Measurements from ENCODE around the gene ZBTB32. TPM values are rescaled to one million over a fixed set of nuclear protein-coding genes. Genes with fewer than 3 reads are reported as not detected.

Gene ZBTB32
- polyA plus RNA-seq, 2 of the 4 experiments (the other 2 are of a cell fraction): not detected

- ATAC-seq: no peak
- Histone ChIP-seq H3K4me2 (no peak overlapping the region), H3K27ac (no peak overlapping the region), H3K9me3 (no peaks in the 10 kb centered on the region), H3K4me1 (peaks cover 14% of the 10 kb centered on the region), H3K4me3 (no peak overlapping the region)
- ChIA-PET CTCF (interaction anchor here (0.6 to 3.4 kb wide), 11 partner anchors 7 to 193 kb away, joined by 3 to 32 read pairs (median 8); partner anchors contain the start of genes KMT2B, PSENEN and U2AF1L4), POLR2A (interaction anchor here (0.5 to 1.2 kb wide), 2 partner anchors 10 to 108 kb away, joined by 3 read pairs; partner anchors contain the start of gene LIN37)
- 96% methylated on average over 37 of the region's 37 CpGs for WGBS (ENCODE audit: missing lambda C conversion rate)
- no peak for TF ChIP-seq MAX (IDR thresholded peaks at IDR 0.05)
- no peak for TF ChIP-seq HOXB13 (CRISPR knock-in tag; IDR thresholded peaks at IDR 0.05; ENCODE audit: low read depth)
- TF ChIP-seq TFCP2L1 (CRISPR knock-in tag; IDR thresholded peaks at IDR 0.05): no peak
- no peak for TF ChIP-seq NR3C1 (IDR thresholded peaks at IDR 0.05)
- no peak for TF ChIP-seq PHF8 (IDR thresholded peaks at IDR 0.05; ENCODE audit: borderline replicate concordance, low read depth)
- no peak for DNase-seq (ENCODE audit: low read depth in 1 of 2, low spot score in 1 of 2)
- no peak for FAIRE-seq
These were observed 33.9 kb downstream of the ZBTB32 start for GRCh38 chr19:35738021-35738886.

- Histone ChIP-seq H3K9me3 (no peaks in the 10 kb centered on the region), H3K4me2 (no peak overlapping the region), H3K4me1 (peaks cover 14% of the 10 kb centered on the region), H3K4me3 (no peak overlapping the region), H3K27ac (no peak overlapping the region)
- DNase-seq (ENCODE audit: low read depth in 1 of 2, low spot score in 1 of 2) (no peak), ATAC-seq (no peak), FAIRE-seq (no peak)
- TF ChIP-seq HOXB5 (CRISPR knock-in tag; IDR thresholded peaks at IDR 0.05): no peak
- TF ChIP-seq SMC3 (IDR thresholded peaks at IDR 0.05): no peak
- TF ChIP-seq HMGXB4 (CRISPR knock-in tag; IDR thresholded peaks at IDR 0.05; ENCODE audit: borderline replicate concordance): no peak
- TF ChIP-seq NR3C1 (IDR thresholded peaks at IDR 0.05): no peak
- TF ChIP-seq CHD2 (IDR thresholded peaks at IDR 0.05; ENCODE audit: low read length, partially characterized antibody): no peak
- TF ChIP-seq ZNF302 (CRISPR knock-in tag; IDR thresholded peaks at IDR 0.05): no peak
- ChIA-PET CTCF (interaction anchor here (2.1 to 3.4 kb wide), 3 partner anchors 12 to 190 kb away, joined by 12 to 32 read pairs (median 18); no protein-coding TSS in a partner anchor), POLR2A (interaction anchor here (0.5 to 2.0 kb wide), 3 partner anchors 9 to 107 kb away, joined by 3 to 9 read pairs (median 3); partner anchors contain the start of gene LIN37)
- WGBS (ENCODE audit: missing lambda C conversion rate): 91% methylated on average over 2 of the region's 2 CpGs
These were observed 34.5 kb downstream of the ZBTB32 start for GRCh38 chr19:35738887-35739229.

- H3K27ac ChIP-seq: peak overlapping the region; percentile 70 to 83
- H3K4me1 ChIP-seq: peaks cover 19% of the 10 kb centered on the region
- FAIRE-seq (no peak), DNase-seq (ENCODE audit: low read depth in 1 of 2, low spot score in 1 of 2) (no peak), ATAC-seq (peak in 1 of 2 experiments; percentile 0; a peak in 1 of 6 replicates)
- ChIA-PET CTCF (interaction anchor here (1.1 to 3.4 kb wide), 10 partner anchors 14 to 192 kb away, joined by 4 to 18 read pairs (median 6); no protein-coding TSS in a partner anchor), POLR2A (interaction anchor here (0.5 to 2.0 kb wide), 8 partner anchors 8 to 275 kb away, joined by 3 to 10 read pairs (median 6); partner anchors contain the start of genes ALKBH6, COX6B1 and LIN37)
- H3K9me3 ChIP-seq: no peaks in the 10 kb centered on the region
- H3K4me2 ChIP-seq: peak overlapping the region; percentile 89
- peak overlapping the region; percentile 47 for H3K4me3 ChIP-seq
- 94% methylated on average over 29 of the region's 29 CpGs for WGBS (ENCODE audit: missing lambda C conversion rate)
- 0 out of 2 replicates have a peak, but pooled peaks have one; percentile 66 for TF ChIP-seq POLR2AphosphoS2 (conservative IDR thresholded peaks at IDR 0.05; ENCODE audit: low read length)
- no peak for TF ChIP-seq MAFK (IDR thresholded peaks at IDR 0.05; ENCODE audit: partially characterized antibody)
- 0 out of 2 replicates have a peak, but pooled peaks have one; percentile 52 for TF ChIP-seq TFCP2L1 (CRISPR knock-in tag; IDR thresholded peaks at IDR 0.05)
- TF ChIP-seq HOXB5 (CRISPR knock-in tag; IDR thresholded peaks at IDR 0.05): no peak
- no peak for TF ChIP-seq ESRRA (IDR thresholded peaks at IDR 0.05; ENCODE audit: borderline replicate concordance, low read length)
- peak; percentile 31; the same call in 1 of the 2 replicates for TF ChIP-seq PBX3 (IDR thresholded peaks at IDR 0.05)
- 0 out of 5 replicates have a peak, but pooled peaks of 1 of the 2 experiments have one; percentile 48 for TF ChIP-seq JUN (IDR thresholded peaks at IDR 0.05)
- TF ChIP-seq CBX2 (IDR thresholded peaks at IDR 0.05; ENCODE audit: borderline replicate concordance, low read depth): no peak
- TF ChIP-seq REST (IDR thresholded peaks at IDR 0.05): no peak
- TF ChIP-seq RAD21 (conservative IDR thresholded peaks at IDR 0.05 in 1 of 2, IDR thresholded peaks at IDR 0.05 in 1 of 2): no peak
- TF ChIP-seq GATA3 (IDR thresholded peaks at IDR 0.05; ENCODE audit: borderline replicate concordance): 0 out of 2 replicates have a peak, but pooled peaks have one; percentile 15
- TF ChIP-seq NR3C1 (IDR thresholded peaks at IDR 0.05): no peak
- no peak for TF ChIP-seq CBX8 (IDR thresholded peaks at IDR 0.05)
- no peak for TF ChIP-seq ATOH8 (CRISPR knock-in tag; IDR thresholded peaks at IDR 0.05; ENCODE audit: low read depth)
These were observed 35.1 kb downstream of the ZBTB32 start for GRCh38 chr19:35739275-35740107.
